GM06990 (cell line): ENCODE data around the gene CYP2C19.

ENCODE experiments used
- DNase-seq: peaks from one replicate; pipeline ENCODE4 v3.0.0-alpha.2; 2011; ENCODE audit not compliant: insufficient read length; ENCODE audit errors: extremely low read depth
- H3K27me3 ChIP-seq: replicated peaks from 2 replicates; pipeline ENCODE4 v1.6.0; 2011; ENCODE audit warnings: low read length; ENCODE audit not compliant: control insufficient read depth, insufficient read depth
- H3K36me3 ChIP-seq: 2 replicates; pipeline ENCODE4 v1.5.1; 2011; ENCODE audit warnings: low read length; ENCODE audit not compliant: control insufficient read depth, insufficient read depth
- H3K4me3 ChIP-seq: replicated peaks from 2 replicates; pipeline ENCODE4 v1.5.1; 2011; ENCODE audit warnings: low read depth, mild to moderate bottlenecking, control low read depth, low read length
- CTCF ChIP-seq: IDR thresholded peaks from 2 replicates; pipeline ENCODE4 v1.5.1; 2011; ENCODE audit warnings: low read length, control low read depth, mild to moderate bottlenecking, inconsistent platforms; ENCODE audit not compliant: insufficient read depth, poor library complexity, severe bottlenecking

The CYP2C19 gene

GRCh38 chr10:94762393-94762792, at the start of gene CYP2C19:
Gene CYP2C19 (plus strand): TSS chr10:94762681. CDS start chr10:94762706, 25 bp downstream.
- no peak for TF ChIP-seq CTCF
- H3K36me3 ChIP-seq = no peaks in the 10 kb centered on the region

GRCh38 chr10:94725871-94726270, 36.6 kb upstream of the CYP2C19 start:
- TF ChIP-seq CTCF = no peak
- Histone ChIP-seq H3K4me3 (no peak overlapping the region), H3K36me3 (no peaks in the 10 kb centered on the region), H3K27me3 (no peaks in the 10 kb centered on the region)
- no peak for DNase-seq

More at GRCh38 chr10:94762393-94762792, at the start of gene CYP2C19:
- Histone ChIP-seq H3K4me3 (no peak within 1 kb of the TSS), H3K27me3 (no peaks in the 10 kb centered on the region)
- DNase-seq = no peak

DNA sequence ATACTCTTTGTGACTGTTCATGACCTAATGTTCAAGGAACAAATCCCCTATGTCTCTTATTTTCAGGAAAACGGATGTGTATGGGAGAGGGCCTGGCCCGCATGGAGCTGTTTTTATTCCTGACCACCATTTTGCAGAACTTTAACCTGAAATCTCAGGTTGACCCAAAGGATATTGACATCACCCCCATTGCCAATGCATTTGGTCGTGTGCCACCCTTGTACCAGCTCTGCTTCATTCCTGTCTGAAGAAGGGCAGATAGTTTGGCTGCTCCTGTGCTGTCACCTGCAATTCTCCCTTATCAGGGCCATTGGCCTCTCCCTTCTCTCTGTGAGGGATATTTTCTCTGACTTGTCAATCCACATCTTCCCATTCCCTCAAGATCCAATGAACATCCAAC, 27.3 kb upstream of the CYP2C19 start:
- no peak for DNase-seq
- TF ChIP-seq CTCF = no peak
- Histone ChIP-seq H3K27me3 (no peaks in the 10 kb centered on the region), H3K36me3 (no peaks in the 10 kb centered on the region), H3K4me3 (no peak overlapping the region)

DNA sequence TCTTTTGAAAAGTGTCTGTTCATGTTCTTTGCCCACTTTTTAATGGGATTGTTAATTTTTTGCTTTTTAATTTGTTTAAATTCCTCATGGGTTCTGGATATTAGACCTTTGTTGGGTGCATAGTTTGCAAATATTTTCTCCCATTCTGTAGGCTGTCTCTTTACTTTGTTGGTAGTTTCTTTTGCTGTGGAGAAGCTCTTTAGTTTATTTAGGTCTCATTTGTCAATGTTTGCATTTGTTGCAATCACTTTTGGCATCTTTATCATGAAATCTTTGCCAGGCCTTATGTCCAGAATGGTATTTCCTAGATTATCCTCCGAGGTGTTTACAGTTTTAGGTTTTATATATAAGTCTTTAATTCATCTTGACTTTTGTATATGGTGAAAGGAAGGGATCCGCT, 23.9 kb upstream of the CYP2C19 start:
- no peaks in the 10 kb centered on the region for H3K36me3 ChIP-seq
- no peaks in the 10 kb centered on the region for H3K27me3 ChIP-seq
- no peak for DNase-seq
- no peak for TF ChIP-seq CTCF
- no peak overlapping the region for H3K4me3 ChIP-seq

DNA sequence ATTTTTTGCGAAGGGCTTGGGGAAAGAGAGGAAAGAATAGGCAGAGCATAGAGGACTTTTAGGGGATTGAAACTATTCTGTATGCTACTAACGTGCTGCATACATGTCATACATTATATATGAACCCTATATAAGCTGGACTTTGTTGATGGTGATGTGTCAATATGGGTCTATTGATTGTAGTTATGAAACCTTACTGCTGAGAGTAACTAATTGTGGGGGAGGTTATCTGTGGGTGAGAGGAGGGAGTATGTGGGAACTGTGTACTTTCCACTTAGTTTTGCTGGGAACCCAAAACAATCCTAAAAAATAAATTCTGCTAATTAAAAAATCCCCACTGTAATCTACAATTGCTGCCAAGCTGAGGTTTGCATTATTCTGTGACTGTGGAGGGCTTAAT, 15.3 kb upstream of the CYP2C19 start:
- Histone ChIP-seq H3K36me3 (no peaks in the 10 kb centered on the region), H3K27me3 (no peaks in the 10 kb centered on the region), H3K4me3 (no peak overlapping the region)
- DNase-seq = no peak
- no peak for TF ChIP-seq CTCF

DNA sequence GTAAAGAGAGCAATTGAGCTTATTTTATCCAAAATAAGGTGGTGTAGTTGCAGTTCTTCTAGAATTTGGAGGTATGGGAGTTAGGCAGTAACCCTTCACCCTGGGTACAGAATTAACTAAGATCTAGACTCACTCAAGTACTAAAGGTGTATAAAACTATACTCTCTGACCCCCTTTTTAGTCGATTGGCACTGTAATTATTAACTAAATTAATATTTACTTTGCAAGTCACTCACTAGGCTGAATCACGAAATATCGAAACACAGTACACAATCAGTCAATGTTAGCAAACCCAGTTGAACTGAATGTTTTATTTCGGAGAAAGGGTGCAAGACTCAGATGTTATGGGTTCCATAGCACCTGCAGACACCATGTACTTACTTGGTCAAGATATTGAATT, 14.6 kb upstream of the CYP2C19 start:
- no peaks in the 10 kb centered on the region for H3K36me3 ChIP-seq
- no peak for TF ChIP-seq CTCF
- no peak for DNase-seq
- H3K4me3 ChIP-seq = no peak overlapping the region
- no peaks in the 10 kb centered on the region for H3K27me3 ChIP-seq
